IPS-18c (cell line): ENCODE results near the gene ACTN3.
A peak's percentile ranks its signal among the peaks of the same experiment; 100 is the strongest.
"Not testable (repeated sequence)": the region's sequence is repeated elsewhere in the genome, so short reads cannot be mapped to it uniquely, and the experiment has no call there.

Experiments
- H3K4me3 ChIP-seq: 2 replicates; pipeline ENCODE4 v1.7.0; 2013; ENCODE audit warnings: low read depth, mild to moderate bottlenecking, low read length, moderate library complexity; ENCODE audit not compliant: insufficient read depth
- H3K9me3 ChIP-seq: one replicate; pipeline ENCODE4 v1.6.1; 2013; ENCODE audit warnings: mild to moderate bottlenecking, low read length, moderate library complexity; ENCODE audit not compliant: control insufficient read depth, insufficient read depth

Gene ACTN3

GRCh38 chr11:66546368-66546965 lies at the start of gene ACTN3:
Gene ACTN3, plus strand, starts transcription at chr11:66546903. Its CDS starts 35 bp downstream, at chr11:66546938.
- Histone ChIP-seq H3K9me3 (no peaks in the 10 kb centered on the region), H3K4me3 (peak within 1 kb of the TSS; percentile 95)

- Histone ChIP-seq H3K4me3 (no peak overlapping the region), H3K9me3 (no peaks in the 10 kb centered on the region)
Measured at GRCh38 chr11:66497206-66497605, 49.5 kb upstream of the ACTN3 start.

- Histone ChIP-seq H3K9me3 (no peaks in the 10 kb centered on the region), H3K4me3 (no peak overlapping the region)
Measured at GRCh38 chr11:66498506-66498905, 48.2 kb upstream of the ACTN3 start.

- Histone ChIP-seq H3K4me3 (no peak overlapping the region), H3K9me3 (peaks cover 5% of the 10 kb centered on the region)
Measured at GRCh38 chr11:66505276-66505816, 41.4 kb upstream of the ACTN3 start.

GRCh38 chr11:66509131-66509561 lies 37.6 kb upstream of the ACTN3 start:
- Histone ChIP-seq H3K9me3 (peaks cover 5% of the 10 kb centered on the region), H3K4me3 (no peak overlapping the region)

GRCh38 chr11:66510271-66510989 lies 36.3 kb upstream of the ACTN3 start, which contains the start of gene BBS1:
Gene BBS1, plus strand, starts transcription at chr11:66510635. Its CDS starts 25 bp downstream, at chr11:66510660.
- peaks cover 5% of the 10 kb centered on the region for H3K9me3 ChIP-seq
- H3K4me3 ChIP-seq: peak within 1 kb of the TSS; percentile 91

GRCh38 chr11:66510990-66511339 lies 35.7 kb upstream of the ACTN3 start:
- Histone ChIP-seq H3K9me3 (peaks cover 5% of the 10 kb centered on the region), H3K4me3 (peak overlapping the region; percentile 91)

- no peaks in the 10 kb centered on the region for H3K9me3 ChIP-seq
- no peak overlapping the region for H3K4me3 ChIP-seq
Measured at GRCh38 chr11:66523611-66524010, 23.1 kb upstream of the ACTN3 start.

GRCh38 chr11:66524304-66525040 lies 22.2 kb upstream of the ACTN3 start:
- H3K4me3 ChIP-seq: no peak overlapping the region
- H3K9me3 ChIP-seq: no peaks in the 10 kb centered on the region

GRCh38 chr11:66529069-66529468 lies 17.6 kb upstream of the ACTN3 start:
- Histone ChIP-seq H3K9me3 (no peaks in the 10 kb centered on the region), H3K4me3 (no peak overlapping the region)

- H3K9me3 ChIP-seq: no peaks in the 10 kb centered on the region
Measured at GRCh38 chr11:66529655-66530054, 17.0 kb upstream of the ACTN3 start.

GRCh38 chr11:66530927-66531709 lies 15.6 kb upstream of the ACTN3 start:
- no peaks in the 10 kb centered on the region for H3K9me3 ChIP-seq
- no peak overlapping the region for H3K4me3 ChIP-seq

More at GRCh38 chr11:66529655-66530054, 17.0 kb upstream of the ACTN3 start:
- no peak overlapping the region for H3K4me3 ChIP-seq

- Histone ChIP-seq H3K4me3 (no peak overlapping the region), H3K9me3 (no peaks in the 10 kb centered on the region)
Measured at GRCh38 chr11:66531841-66532240, 14.9 kb upstream of the ACTN3 start.

- Histone ChIP-seq H3K4me3 (no peak overlapping the region), H3K9me3 (no peaks in the 10 kb centered on the region)
Measured at GRCh38 chr11:66532784-66533183, 13.9 kb upstream of the ACTN3 start.

- Histone ChIP-seq H3K9me3 (no peaks in the 10 kb centered on the region), H3K4me3 (no peak overlapping the region)
Measured at GRCh38 chr11:66539170-66539869, 7.4 kb upstream of the ACTN3 start.

GRCh38 chr11:66539870-66540213 lies 6.9 kb upstream of the ACTN3 start:
- H3K9me3 ChIP-seq: no peaks in the 10 kb centered on the region
- no peak overlapping the region for H3K4me3 ChIP-seq

- H3K9me3 ChIP-seq: not testable (repeated sequence)
Measured at GRCh38 chr11:66540598-66540997, 6.1 kb upstream of the ACTN3 start.

More at GRCh38 chr11:66540598-66540997, 6.1 kb upstream of the ACTN3 start:
- not testable (repeated sequence) for H3K4me3 ChIP-seq
